GM23338 (cell line): ENCODE data around the gene UGP2. TPM values are rescaled to one million over a fixed set of nuclear protein-coding genes. Genes with fewer than 3 reads are reported as not detected.

ENCODE experiments used
- ATAC-seq: fragments of 200-7000 bp; cut with Tn5 transposase; 3 replicates; pipeline ENCODE4 v1.9.1; 2020
- DNase-seq: peaks from one replicate; pipeline ENCODE4 v3.0.0-alpha.2; 2015; ENCODE audit warnings: low spot score
- H2AFZ ChIP-seq: fragments of 200-600 bp; sonication (generic); 2 replicates; pipeline ENCODE4 v1.8.0; 2016; ENCODE audit warnings: antibody characterized with exemption, mild to moderate bottlenecking, moderate library complexity
- H3F3A ChIP-seq: fragments of 200-600 bp; sonication (generic); replicated peaks from 2 replicates; pipeline ENCODE4 v1.8.0; 2017; ENCODE audit warnings: antibody characterized with exemption, mixed run types, low read depth
- H3K27ac ChIP-seq: fragments of 200-600 bp; sonication (generic); 2 replicates; pipeline ENCODE4 v1.6.1; 2016; ENCODE audit warnings: low read depth
- H3K27me3 ChIP-seq: fragments of 200-600 bp; sonication (generic); 2 replicates; pipeline ENCODE4 v1.8.0; 2016; ENCODE audit warnings: mild to moderate bottlenecking, mixed run types, moderate library complexity; ENCODE audit not compliant: insufficient read depth
- H3K36me3 ChIP-seq: fragments of 200-600 bp; sonication (generic); 2 replicates; pipeline ENCODE4 v1.8.0; 2016; ENCODE audit warnings: mild to moderate bottlenecking; ENCODE audit not compliant: insufficient read depth
- H3K4me1 ChIP-seq: fragments of 200-600 bp; sonication (generic); 2 replicates; pipeline ENCODE4 v1.8.0; 2016; ENCODE audit warnings: mild to moderate bottlenecking, moderate library complexity; ENCODE audit not compliant: insufficient read depth
- H3K4me2 ChIP-seq: fragments of 200-600 bp; sonication (generic); 2 replicates; pipeline ENCODE4 v1.7.1; 2017; ENCODE audit warnings: mixed run types
- H3K4me3 ChIP-seq: fragments of 200-600 bp; sonication (generic); 2 replicates; pipeline ENCODE4 v1.6.1; 2016; ENCODE audit warnings: mixed run types
- H3K79me2 ChIP-seq: fragments of 200-600 bp; sonication (generic); replicated peaks from 2 replicates; pipeline ENCODE4 v1.8.0; 2017; ENCODE audit warnings: mild to moderate bottlenecking; ENCODE audit not compliant: insufficient read depth
- H3K9me2 ChIP-seq: fragments of 200-600 bp; sonication (generic); 2 replicates; pipeline ENCODE4 v1.8.0; 2017; ENCODE audit not compliant: insufficient read depth
- H4K20me1 ChIP-seq: fragments of 200-600 bp; sonication (generic); replicated peaks from 2 replicates; pipeline ENCODE4 v1.8.0; 2017; ENCODE audit warnings: mild to moderate bottlenecking; ENCODE audit not compliant: insufficient read depth
- H3K27ac Mint-ChIP-seq: 2 replicates; pipeline ENCODE4 v1.8.0; 2020; ENCODE audit warnings: inconsistent platforms, mild to moderate bottlenecking, moderate library complexity, mixed read lengths
- H3K27me3 Mint-ChIP-seq: 3 replicates; pipeline ENCODE4 v1.8.0; 2022; ENCODE audit warnings: low read depth, mild to moderate bottlenecking, moderate library complexity, mixed read lengths, inconsistent platforms; ENCODE audit not compliant: insufficient read depth, poor library complexity
- H3K36me3 Mint-ChIP-seq: 3 replicates; pipeline ENCODE4 v1.8.0; 2021; ENCODE audit warnings: low read depth, mild to moderate bottlenecking, inconsistent platforms, moderate library complexity, mixed read lengths
- H3K4me1 Mint-ChIP-seq: 3 replicates; pipeline ENCODE4 v1.8.0; 2020; ENCODE audit warnings: mild to moderate bottlenecking, inconsistent platforms, mixed read lengths
- H3K4me3 Mint-ChIP-seq: 3 replicates; pipeline ENCODE4 v1.8.0; 2021; ENCODE audit warnings: moderate library complexity, mild to moderate bottlenecking, inconsistent platforms, mixed read lengths
- H3K9me3 Mint-ChIP-seq: 3 replicates; pipeline ENCODE4 v1.8.0; 2020; ENCODE audit warnings: moderate library complexity, mild to moderate bottlenecking, inconsistent platforms, mixed read lengths
- CTCF ChIP-seq, 2 experiments: fragments of 200-600 bp in 1 of 2; sonication (generic) in 1 of 2; conservative IDR thresholded peaks; 2 replicates each; pipeline versions ENCODE4 v1.5.1 to v1.6.1; 2016 to 2017; ENCODE audit warnings: antibody characterized with exemption in 2 of 2, low read depth in 2 of 2, mild to moderate bottlenecking in 2 of 2, moderate library complexity in 1 of 2
- EZH2 ChIP-seq: fragments of 200-600 bp; sonication (generic); IDR thresholded peaks from one replicate; pipeline ENCODE4 v1.8.0; 2017; ENCODE audit warnings: antibody characterized with exemption, mild to moderate bottlenecking, low read depth; ENCODE audit not compliant: unreplicated experiment
- EZH2phosphoT487 ChIP-seq: fragments of 200-600 bp; sonication (generic); IDR thresholded peaks from one replicate; pipeline ENCODE4 v1.8.1; 2018; ENCODE audit warnings: antibody characterized with exemption; ENCODE audit not compliant: unreplicated experiment
- JUNB ChIP-seq: IDR thresholded peaks from one replicate; pipeline ENCODE4 v1.6.1; 2016; ENCODE audit warnings: antibody characterized with exemption; ENCODE audit not compliant: unreplicated experiment
- NANOG ChIP-seq: IDR thresholded peaks from 2 replicates; pipeline ENCODE4 v1.6.1; 2016; ENCODE audit warnings: antibody characterized with exemption, borderline replicate concordance
- POLR2AphosphoS5 ChIP-seq: IDR thresholded peaks from 2 replicates; pipeline ENCODE4 v1.6.1; 2016; ENCODE audit warnings: antibody characterized with exemption, low read depth
- ZNF114 ChIP-seq: fragments of 250-450 bp; sonication (Bioruptor Pico); IDR thresholded peaks from 2 replicates; pipeline ENCODE4 v1.5.0; 2020; ENCODE audit warnings: mild to moderate bottlenecking, moderate library complexity
- ZNF331 ChIP-seq: fragments of 250-450 bp; sonication (Bioruptor Pico); IDR thresholded peaks from 2 replicates; pipeline ENCODE4 v1.5.0; 2020; ENCODE audit warnings: low read depth, mild to moderate bottlenecking, moderate library complexity
- polyA plus RNA-seq: library from polyadenylated mRNA; unstranded; fragments of >200 nt; fragmentation: Nextera tagmentation; extraction: Ambion mirVana; gene quantifications from 2 replicates; pipeline ENCODE4 v1.2.1, GENCODE V29; 2016
- total RNA-seq: library from RNA; depleted of rRNA; stranded (reverse); fragments of >200 nt; shearing (Covaris generic); gene quantifications from 2 replicates; pipeline ENCODE4 v1.2.3, GENCODE V29; 2014
- TF ChIP-seq, protein P1 (sequence below): IDR thresholded peaks from 2 replicates; pipeline ENCODE4 v1.6.1; 2016; ENCODE audit warnings: antibody characterized with exemption
- TF ChIP-seq, protein P2 (sequence below): IDR thresholded peaks from one replicate; pipeline ENCODE4 v1.6.1; 2018; ENCODE audit warnings: antibody characterized with exemption; ENCODE audit not compliant: unreplicated experiment

The UGP2 gene
- total and polyA plus RNA-seq, 2 experiments from 2014 or later, result 744 to 943 TPM

GRCh38 chr2:63801455-63801854, 40.2 kb upstream of the UGP2 start (continued):
- no peak for TF ChIP-seq CTCF (conservative IDR thresholded peaks at IDR 0.05; ENCODE audit: low read depth in 2 of 2)
- TF ChIP-seq ZNF114, result no peak
- TF ChIP-seq, protein P1, sequence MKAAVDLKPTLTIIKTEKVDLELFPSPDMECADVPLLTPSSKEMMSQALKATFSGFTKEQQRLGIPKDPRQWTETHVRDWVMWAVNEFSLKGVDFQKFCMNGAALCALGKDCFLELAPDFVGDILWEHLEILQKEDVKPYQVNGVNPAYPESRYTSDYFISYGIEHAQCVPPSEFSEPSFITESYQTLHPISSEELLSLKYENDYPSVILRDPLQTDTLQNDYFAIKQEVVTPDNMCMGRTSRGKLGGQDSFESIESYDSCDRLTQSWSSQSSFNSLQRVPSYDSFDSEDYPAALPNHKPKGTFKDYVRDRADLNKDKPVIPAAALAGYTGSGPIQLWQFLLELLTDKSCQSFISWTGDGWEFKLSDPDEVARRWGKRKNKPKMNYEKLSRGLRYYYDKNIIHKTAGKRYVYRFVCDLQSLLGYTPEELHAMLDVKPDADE, result no peak
- TF ChIP-seq POLR2AphosphoS5, result no peak
- TF ChIP-seq, protein P2, sequence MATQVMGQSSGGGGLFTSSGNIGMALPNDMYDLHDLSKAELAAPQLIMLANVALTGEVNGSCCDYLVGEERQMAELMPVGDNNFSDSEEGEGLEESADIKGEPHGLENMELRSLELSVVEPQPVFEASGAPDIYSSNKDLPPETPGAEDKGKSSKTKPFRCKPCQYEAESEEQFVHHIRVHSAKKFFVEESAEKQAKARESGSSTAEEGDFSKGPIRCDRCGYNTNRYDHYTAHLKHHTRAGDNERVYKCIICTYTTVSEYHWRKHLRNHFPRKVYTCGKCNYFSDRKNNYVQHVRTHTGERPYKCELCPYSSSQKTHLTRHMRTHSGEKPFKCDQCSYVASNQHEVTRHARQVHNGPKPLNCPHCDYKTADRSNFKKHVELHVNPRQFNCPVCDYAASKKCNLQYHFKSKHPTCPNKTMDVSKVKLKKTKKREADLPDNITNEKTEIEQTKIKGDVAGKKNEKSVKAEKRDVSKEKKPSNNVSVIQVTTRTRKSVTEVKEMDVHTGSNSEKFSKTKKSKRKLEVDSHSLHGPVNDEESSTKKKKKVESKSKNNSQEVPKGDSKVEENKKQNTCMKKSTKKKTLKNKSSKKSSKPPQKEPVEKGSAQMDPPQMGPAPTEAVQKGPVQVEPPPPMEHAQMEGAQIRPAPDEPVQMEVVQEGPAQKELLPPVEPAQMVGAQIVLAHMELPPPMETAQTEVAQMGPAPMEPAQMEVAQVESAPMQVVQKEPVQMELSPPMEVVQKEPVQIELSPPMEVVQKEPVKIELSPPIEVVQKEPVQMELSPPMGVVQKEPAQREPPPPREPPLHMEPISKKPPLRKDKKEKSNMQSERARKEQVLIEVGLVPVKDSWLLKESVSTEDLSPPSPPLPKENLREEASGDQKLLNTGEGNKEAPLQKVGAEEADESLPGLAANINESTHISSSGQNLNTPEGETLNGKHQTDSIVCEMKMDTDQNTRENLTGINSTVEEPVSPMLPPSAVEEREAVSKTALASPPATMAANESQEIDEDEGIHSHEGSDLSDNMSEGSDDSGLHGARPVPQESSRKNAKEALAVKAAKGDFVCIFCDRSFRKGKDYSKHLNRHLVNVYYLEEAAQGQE, result no peak

GRCh38 chr2:63805412-63805811, 36.3 kb upstream of the UGP2 start:
- Histone ChIP-seq H3K36me3 (peaks cover 10% of the 10 kb centered on the region; the same call in 1 of the 2 replicates), H4K20me1 (no peaks in the 10 kb centered on the region), H3K4me2 (no peak overlapping the region), H3K4me3 (no peak overlapping the region), H3K9me2 (0 out of 2 replicates have a peak, but pooled peaks cover 3% of the 10 kb centered on the region), H3K27ac (no peak overlapping the region), H3F3A (no peaks in the 10 kb centered on the region), H3K27me3 (no peaks in the 10 kb centered on the region), H3K4me1 (no peaks in the 10 kb centered on the region), H2AFZ (no peak overlapping the region), H3K79me2 (no peaks in the 10 kb centered on the region)
- Mint-ChIP-seq H3K36me3 (peaks cover 41% of the 10 kb centered on the region), H3K9me3 (peaks cover 45% of the 10 kb centered on the region), H3K4me1 (no peaks in the 10 kb centered on the region; the same call in 2 of the 3 replicates), H3K4me3 (no peak overlapping the region), H3K27me3 (peaks cover 1% of the 10 kb centered on the region), H3K27ac (no peak overlapping the region)
- DNase-seq (no peak), ATAC-seq (no peak)
- TF ChIP-seq ZNF331 (CRISPR knock-in tag), result no peak
- TF ChIP-seq ZNF114, result no peak
- TF ChIP-seq, protein P2, result no peak
- TF ChIP-seq EZH2, result no peak
- TF ChIP-seq JUNB, result no peak
- TF ChIP-seq NANOG, result no peak
- TF ChIP-seq, protein P1, result no peak
- TF ChIP-seq EZH2phosphoT487, result no peak
